Adipose tissue (tissue), 3 donors: ENCODE measurements around the gene LOXHD1. TPM values are rescaled to one million over a fixed set of nuclear protein-coding genes. Genes with fewer than 3 reads are reported as not detected.

Experiments
- H3K27ac ChIP-seq: one replicate; pipeline ENCODE4 v1.5.1; 2013; ENCODE audit warnings: low read depth, low read length
- WGBS, 3 donors: extraction: QIAGEN DNeasy Blood & Tissue Kit; methylation state at CpG; one replicate each; pipeline ENCODE4 v1.1.7; 2013; 5-methylcytosine and 5-hydroxymethylcytosine counted together
- polyA plus RNA-seq, 3 donors: library from polyadenylated mRNA; stranded (reverse); fragments of 200-250 nt; gene quantifications; one replicate each; pipeline ENCODE4 v1.2.3, GENCODE V29; 2013
- donor health status: healthy with polysubstance abuse.
- donor health status: Bipolar disorder and iron deficiency.
- donor health status: healthy.

LOXHD1 gene
- polyA plus RNA-seq, 3 donors = 0.09 to 1.0 (median 0.73) TPM

GRCh38 chr18:46632401-46633071 lies 24.5 kb downstream of the LOXHD1 start:
- 77 to 85% (median 84%) methylated on average over 8 of the region's 8 CpGs for WGBS, 3 donors
- H3K27ac ChIP-seq = no peak overlapping the region

GRCh38 chr18:46630991-46631390 lies 26.0 kb downstream of the LOXHD1 start:
- 69 to 89% (median 85%) methylated on average over 3 of the region's 3 CpGs for WGBS, 3 donors
- H3K27ac ChIP-seq = no peak overlapping the region

- 61 to 70% (median 65%) methylated on average over 4 of the region's 4 CpGs for WGBS, 3 donors
Measured at GRCh38 chr18:46630160-46630559, 26.9 kb downstream of the LOXHD1 start.

GRCh38 chr18:46629361-46629760 lies 27.7 kb downstream of the LOXHD1 start:
- 83 to 90% (median 89%) methylated on average over 5 of the region's 5 CpGs for WGBS, 3 donors

More at GRCh38 chr18:46630160-46630559, 26.9 kb downstream of the LOXHD1 start:
- H3K27ac ChIP-seq = no peak overlapping the region

GRCh38 chr18:46628206-46628605 lies 28.8 kb downstream of the LOXHD1 start:
- WGBS, 3 donors = 56 to 89% (median 83%) methylated on average over 5 of the region's 5 CpGs

More at GRCh38 chr18:46629361-46629760, 27.7 kb downstream of the LOXHD1 start:
- no peak overlapping the region for H3K27ac ChIP-seq

GRCh38 chr18:46627136-46627535 lies 29.9 kb downstream of the LOXHD1 start:
- WGBS, 3 donors = 45 to 72% (median 68%) methylated on average over 2 of the region's 2 CpGs

More at GRCh38 chr18:46628206-46628605, 28.8 kb downstream of the LOXHD1 start:
- no peak overlapping the region for H3K27ac ChIP-seq

GRCh38 chr18:46625069-46625468 lies 32.0 kb downstream of the LOXHD1 start:
- H3K27ac ChIP-seq = no peak overlapping the region
- WGBS, 3 donors = 84 to 96% (median 90%) methylated on average over 5 of the region's 5 CpGs

More at GRCh38 chr18:46627136-46627535, 29.9 kb downstream of the LOXHD1 start:
- no peak overlapping the region for H3K27ac ChIP-seq

- no peak overlapping the region for H3K27ac ChIP-seq
- WGBS, 3 donors = 47 to 65% (median 63%) methylated on average over 11 of the region's 11 CpGs
Measured at GRCh38 chr18:46624127-46624526, 32.9 kb downstream of the LOXHD1 start.

GRCh38 chr18:46623541-46623940 lies 33.5 kb downstream of the LOXHD1 start:
- WGBS, 3 donors = 18 to 53% (median 24%) methylated on average over 10 of the region's 10 CpGs
- no peak overlapping the region for H3K27ac ChIP-seq

GRCh38 chr18:46622999-46623398 lies 34.0 kb downstream of the LOXHD1 start:
- 80 to 90% (median 80%) methylated on average over 3 of the region's 3 CpGs for WGBS, 3 donors
- no peak overlapping the region for H3K27ac ChIP-seq

- WGBS, 3 donors = 93 to 98% (median 95%) methylated on average over 4 of the region's 4 CpGs
Measured at GRCh38 chr18:46622451-46622850, 34.6 kb downstream of the LOXHD1 start.

GRCh38 chr18:46621871-46622270 lies 35.1 kb downstream of the LOXHD1 start:
- H3K27ac ChIP-seq = no peak overlapping the region
- WGBS, 3 donors = 21 to 87% (median 86%) methylated on average over 2 of the region's 2 CpGs

More at GRCh38 chr18:46622451-46622850, 34.6 kb downstream of the LOXHD1 start:
- no peak overlapping the region for H3K27ac ChIP-seq

GRCh38 chr18:46621111-46621766 lies 35.8 kb downstream of the LOXHD1 start:
- 59 to 72% (median 71%) methylated on average over 6 of the region's 6 CpGs for WGBS, 3 donors
- no peak overlapping the region for H3K27ac ChIP-seq

GRCh38 chr18:46619559-46619958 lies 37.5 kb downstream of the LOXHD1 start:
- H3K27ac ChIP-seq = no peak overlapping the region
- 70 to 86% (median 86%) methylated on average over 3 of the region's 3 CpGs for WGBS, 3 donors

- H3K27ac ChIP-seq = no peak overlapping the region
Measured at GRCh38 chr18:46615720-46616119, 41.3 kb downstream of the LOXHD1 start.

GRCh38 chr18:46609048-46609447 lies 48.0 kb downstream of the LOXHD1 start:
- no peak overlapping the region for H3K27ac ChIP-seq
- WGBS, 3 donors = 38 to 55% (median 50%) methylated on average over 2 of the region's 2 CpGs

GRCh38 chr18:46607926-46608325 lies 49.1 kb downstream of the LOXHD1 start:
- 49 to 66% (median 49%) methylated on average over 5 of the region's 5 CpGs for WGBS, 3 donors
- no peak overlapping the region for H3K27ac ChIP-seq

GRCh38 chr18:46601141-46601805 lies 55.7 kb downstream of the LOXHD1 start:
- H3K27ac ChIP-seq = no peak overlapping the region
- WGBS, 3 donors = 44 to 67% (median 48%) methylated on average over 17 of the region's 17 CpGs

GRCh38 chr18:46596119-46596518 lies 60.9 kb downstream of the LOXHD1 start:
- H3K27ac ChIP-seq = no peak overlapping the region
